Measurements from ENCODE around the gene KATNIP. TPM values are rescaled to one million over a fixed set of nuclear protein-coding genes. Genes with fewer than 3 reads are reported as not detected.
A peak's percentile ranks its signal among the peaks of the same experiment; 100 is the strongest.

KATNIP gene
- polyA plus RNA-seq, 1 of the 3 experiments (the other 2 are of a cell fraction), result 25.5 TPM

DNA sequence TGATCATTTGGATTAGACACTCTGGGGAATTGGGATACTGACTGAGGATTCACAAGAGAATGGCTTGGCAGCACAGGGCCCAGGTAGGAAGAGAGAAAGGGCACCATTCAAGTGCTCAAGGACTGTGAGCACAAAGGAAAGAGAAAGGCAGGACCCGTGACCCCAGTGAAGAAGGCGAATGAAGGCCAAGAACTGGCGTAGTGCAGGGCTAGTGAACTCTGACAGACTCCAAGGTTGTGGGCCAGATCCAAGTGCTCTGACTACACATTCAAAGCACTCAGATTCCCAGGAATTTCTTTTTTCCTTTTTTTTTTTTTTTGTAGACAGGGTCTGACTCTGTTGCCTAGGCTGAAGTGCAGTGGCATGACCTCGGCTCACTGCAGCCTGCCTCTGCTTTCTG, 5.3 kb upstream of the KATNIP start (continued):
- TF ChIP-seq, protein P1, sequence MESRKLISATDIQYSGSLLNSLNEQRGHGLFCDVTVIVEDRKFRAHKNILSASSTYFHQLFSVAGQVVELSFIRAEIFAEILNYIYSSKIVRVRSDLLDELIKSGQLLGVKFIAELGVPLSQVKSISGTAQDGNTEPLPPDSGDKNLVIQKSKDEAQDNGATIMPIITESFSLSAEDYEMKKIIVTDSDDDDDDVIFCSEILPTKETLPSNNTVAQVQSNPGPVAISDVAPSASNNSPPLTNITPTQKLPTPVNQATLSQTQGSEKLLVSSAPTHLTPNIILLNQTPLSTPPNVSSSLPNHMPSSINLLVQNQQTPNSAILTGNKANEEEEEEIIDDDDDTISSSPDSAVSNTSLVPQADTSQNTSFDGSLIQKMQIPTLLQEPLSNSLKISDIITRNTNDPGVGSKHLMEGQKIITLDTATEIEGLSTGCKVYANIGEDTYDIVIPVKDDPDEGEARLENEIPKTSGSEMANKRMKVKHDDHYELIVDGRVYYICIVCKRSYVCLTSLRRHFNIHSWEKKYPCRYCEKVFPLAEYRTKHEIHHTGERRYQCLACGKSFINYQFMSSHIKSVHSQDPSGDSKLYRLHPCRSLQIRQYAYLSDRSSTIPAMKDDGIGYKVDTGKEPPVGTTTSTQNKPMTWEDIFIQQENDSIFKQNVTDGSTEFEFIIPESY (IDR thresholded peaks at IDR 0.05; ENCODE audit: borderline replicate concordance, low read depth), result no peak
- no peak for TF ChIP-seq FOXJ3 (CRISPR knock-in tag; IDR thresholded peaks at IDR 0.05)
- no peak for TF ChIP-seq RFX5 (IDR thresholded peaks at IDR 0.05; ENCODE audit: low read length)
- TF ChIP-seq TCF12 (IDR thresholded peaks at IDR 0.05), result no peak
- no peak for TF ChIP-seq RXRA (IDR thresholded peaks at IDR 0.05; ENCODE audit: borderline replicate concordance, low read depth)

DNA sequence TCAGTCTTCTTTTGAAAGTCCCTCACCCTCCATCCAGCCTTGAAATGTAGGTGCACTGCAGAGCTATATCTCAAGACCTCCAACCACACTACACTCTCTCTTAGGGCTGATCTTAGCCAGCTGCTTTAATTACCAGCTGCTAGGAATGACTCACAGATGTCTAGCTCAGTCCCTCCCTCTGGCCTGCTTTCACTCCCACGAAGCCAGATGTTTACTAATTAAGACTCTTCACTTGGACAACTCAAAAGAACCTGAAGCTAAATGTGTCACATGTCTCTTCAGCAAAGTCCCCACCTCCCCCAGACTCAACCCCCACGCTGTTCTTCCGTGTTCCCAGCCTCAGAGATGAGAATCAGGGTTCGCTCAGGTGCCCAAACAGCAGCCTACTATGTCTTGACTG, 2.8 kb upstream of the KATNIP start:
- no peak overlapping the region for H3K9ac ChIP-seq
- 67% methylated on average over 4 of the region's 4 CpGs for WGBS (ENCODE audit: low lambda C conversion rate)
- no peak for DNase-seq
- no peaks in the 10 kb centered on the region for H3K27me3 ChIP-seq (ENCODE audit: insufficient read depth)
- H2AFZ ChIP-seq (ENCODE audit: low read depth), result no peak overlapping the region
- no peaks in the 10 kb centered on the region for H3F3A ChIP-seq (replicated peaks; ENCODE audit: insufficient read depth)
- ChIA-PET POLR2A (interaction anchor here (1.5 kb wide), 1 partner anchor 15 kb away, joined by 3 read pairs; no protein-coding TSS in a partner anchor), CTCF (interaction anchor here (0.8 kb wide), 1 partner anchor 93 kb away, joined by 3 read pairs; no protein-coding TSS in a partner anchor)
- H4K20me1 ChIP-seq (ENCODE audit: insufficient read depth), result peaks cover 39% of the 10 kb centered on the region
- 0 out of 4 replicates have a peak overlapping the region, but pooled peaks of 1 of the 2 experiments have one; percentile 5 for H3K27ac ChIP-seq (ENCODE audit: low read depth in 2 of 2, low read length in 1 of 2)
- peaks cover 15 to 17% of the 10 kb centered on the region in 2 experiments; a peak in 2 of 4 replicates for H3K4me1 ChIP-seq (ENCODE audit: control insufficient read depth in 1 of 2, insufficient read depth in 2 of 2, low read depth in 1 of 2, low read length in 1 of 2)
- peaks cover 22 to 27% of the 10 kb centered on the region in 2 experiments for H3K36me3 ChIP-seq (replicated peaks in 1 of 2; ENCODE audit: control insufficient read depth in 1 of 2, insufficient read depth in 2 of 2, low read length in 1 of 2)
- H3K4me3 ChIP-seq (ENCODE audit: low read depth in 2 of 2, low read length in 1 of 2), result no peak overlapping the region
- no peak for TF ChIP-seq RAD21 (IDR thresholded peaks at IDR 0.05; ENCODE audit: low read length)
- TF ChIP-seq, protein P2, sequence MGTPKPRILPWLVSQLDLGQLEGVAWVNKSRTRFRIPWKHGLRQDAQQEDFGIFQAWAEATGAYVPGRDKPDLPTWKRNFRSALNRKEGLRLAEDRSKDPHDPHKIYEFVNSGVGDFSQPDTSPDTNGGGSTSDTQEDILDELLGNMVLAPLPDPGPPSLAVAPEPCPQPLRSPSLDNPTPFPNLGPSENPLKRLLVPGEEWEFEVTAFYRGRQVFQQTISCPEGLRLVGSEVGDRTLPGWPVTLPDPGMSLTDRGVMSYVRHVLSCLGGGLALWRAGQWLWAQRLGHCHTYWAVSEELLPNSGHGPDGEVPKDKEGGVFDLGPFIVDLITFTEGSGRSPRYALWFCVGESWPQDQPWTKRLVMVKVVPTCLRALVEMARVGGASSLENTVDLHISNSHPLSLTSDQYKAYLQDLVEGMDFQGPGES (IDR thresholded peaks at IDR 0.05; ENCODE audit: low read depth, low read length), result no peak
- peak; percentile 27; the same call in 1 of the 2 replicates for TF ChIP-seq TCF12 (IDR thresholded peaks at IDR 0.05)
- TF ChIP-seq EP300 (IDR thresholded peaks at IDR 0.05; ENCODE audit: borderline replicate concordance in 1 of 2, low read depth in 1 of 2, low read length in 1 of 2), result no peak
- peaks cover 61% of the 10 kb centered on the region for H3K79me2 ChIP-seq (ENCODE audit: insufficient read depth)
- no peaks in the 10 kb centered on the region for H3K9me2 ChIP-seq
- peak overlapping the region; percentile 91; the same call in 1 of the 2 replicates for H3K4me2 ChIP-seq
- no peaks in the 10 kb centered on the region for H3K9me3 ChIP-seq

DNA sequence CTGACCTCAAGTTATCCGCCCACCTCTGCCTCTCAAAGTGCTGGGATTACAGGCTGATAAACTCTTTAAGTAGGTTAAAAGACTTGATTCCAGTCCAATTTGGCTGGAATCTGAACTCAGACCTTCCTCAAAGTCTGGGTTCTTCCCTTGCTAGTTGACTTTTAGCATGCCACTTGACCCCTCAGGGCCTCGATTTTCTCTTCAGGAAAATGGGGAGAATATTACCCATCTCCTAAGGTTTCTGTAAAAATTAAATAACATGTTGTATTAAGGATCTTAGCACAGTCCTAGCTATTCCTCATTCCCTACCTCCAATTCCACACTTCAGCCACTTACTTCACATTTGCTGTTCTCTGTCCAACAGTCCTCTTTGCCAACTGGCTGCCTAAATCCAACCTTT, 2.1 kb upstream of the KATNIP start:
- no peaks in the 10 kb centered on the region for H3F3A ChIP-seq (replicated peaks; ENCODE audit: insufficient read depth)
- peaks cover 67% of the 10 kb centered on the region for H3K79me2 ChIP-seq (ENCODE audit: insufficient read depth)
- ChIA-PET CTCF (interaction anchor here (0.7 to 1.7 kb wide), 3 partner anchors 22 to 320 kb away, joined by 3 to 4 read pairs (median 3); no protein-coding TSS in a partner anchor), POLR2A (interaction anchor here (1.5 kb wide), 1 partner anchor 15 kb away, joined by 3 read pairs; no protein-coding TSS in a partner anchor)
- H3K4me1 ChIP-seq (ENCODE audit: control insufficient read depth in 1 of 2, insufficient read depth in 2 of 2, low read depth in 1 of 2, low read length in 1 of 2), result peaks cover 15 to 17% of the 10 kb centered on the region in 2 experiments; a peak in 2 of 4 replicates
- no peaks in the 10 kb centered on the region for H3K27me3 ChIP-seq (ENCODE audit: insufficient read depth)
- TF ChIP-seq MEF2A (IDR thresholded peaks at IDR 0.05; ENCODE audit: borderline replicate concordance, low read depth) (no peak), EZH2phosphoT487 (IDR thresholded peaks at IDR 0.05; ENCODE audit: borderline replicate concordance, low read depth) (no peak), NRF1 (IDR thresholded peaks at IDR 0.05; ENCODE audit: low read depth, low read length) (no peak), MXI1 (IDR thresholded peaks at IDR 0.05; ENCODE audit: low read depth, low read length) (no peak), ELF1 (IDR thresholded peaks at IDR 0.05) (no peak), RXRA (IDR thresholded peaks at IDR 0.05; ENCODE audit: borderline replicate concordance, low read depth) (no peak), YY1 (IDR thresholded peaks at IDR 0.05; ENCODE audit: low read depth) (no peak), JUND (IDR thresholded peaks at IDR 0.05) (no peak), SMC3 (IDR thresholded peaks at IDR 0.05; ENCODE audit: low read depth, low read length) (no peak), SIN3A (IDR thresholded peaks at IDR 0.05; ENCODE audit: borderline replicate concordance, low read depth, low read length) (no peak), RFX5 (IDR thresholded peaks at IDR 0.05; ENCODE audit: low read length) (no peak)
- TF ChIP-seq, protein P3, sequence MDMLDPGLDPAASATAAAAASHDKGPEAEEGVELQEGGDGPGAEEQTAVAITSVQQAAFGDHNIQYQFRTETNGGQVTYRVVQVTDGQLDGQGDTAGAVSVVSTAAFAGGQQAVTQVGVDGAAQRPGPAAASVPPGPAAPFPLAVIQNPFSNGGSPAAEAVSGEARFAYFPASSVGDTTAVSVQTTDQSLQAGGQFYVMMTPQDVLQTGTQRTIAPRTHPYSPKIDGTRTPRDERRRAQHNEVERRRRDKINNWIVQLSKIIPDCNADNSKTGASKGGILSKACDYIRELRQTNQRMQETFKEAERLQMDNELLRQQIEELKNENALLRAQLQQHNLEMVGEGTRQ (IDR thresholded peaks at IDR 0.05; ENCODE audit: borderline replicate concordance, low read depth, low read length), result no peak
- TF ChIP-seq, protein P4, sequence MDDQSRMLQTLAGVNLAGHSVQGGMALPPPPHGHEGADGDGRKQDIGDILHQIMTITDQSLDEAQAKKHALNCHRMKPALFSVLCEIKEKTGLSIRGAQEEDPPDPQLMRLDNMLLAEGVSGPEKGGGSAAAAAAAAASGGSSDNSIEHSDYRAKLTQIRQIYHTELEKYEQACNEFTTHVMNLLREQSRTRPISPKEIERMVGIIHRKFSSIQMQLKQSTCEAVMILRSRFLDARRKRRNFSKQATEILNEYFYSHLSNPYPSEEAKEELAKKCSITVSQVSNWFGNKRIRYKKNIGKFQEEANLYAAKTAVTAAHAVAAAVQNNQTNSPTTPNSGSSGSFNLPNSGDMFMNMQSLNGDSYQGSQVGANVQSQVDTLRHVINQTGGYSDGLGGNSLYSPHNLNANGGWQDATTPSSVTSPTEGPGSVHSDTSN (IDR thresholded peaks at IDR 0.05), result no peak
- WGBS (ENCODE audit: low lambda C conversion rate), result 93% methylated on average over 2 of the region's 2 CpGs
- peaks cover 39% of the 10 kb centered on the region for H4K20me1 ChIP-seq (ENCODE audit: insufficient read depth)
- no peak for DNase-seq
- no peaks in the 10 kb centered on the region for H3K9me3 ChIP-seq
- H3K4me2 ChIP-seq, result peak overlapping the region; percentile 91
- H3K36me3 ChIP-seq (replicated peaks in 1 of 2; ENCODE audit: control insufficient read depth in 1 of 2, insufficient read depth in 2 of 2, low read length in 1 of 2), result peaks cover 17 to 21% of the 10 kb centered on the region in 2 experiments
- H3K27ac ChIP-seq (ENCODE audit: low read depth in 2 of 2, low read length in 1 of 2), result no peak overlapping the region
- no peak overlapping the region for H2AFZ ChIP-seq (ENCODE audit: low read depth)
- no peak overlapping the region for H3K4me3 ChIP-seq (ENCODE audit: low read depth in 2 of 2, low read length in 1 of 2)
- no peaks in the 10 kb centered on the region for H3K9me2 ChIP-seq
- H3K9ac ChIP-seq, result no peak overlapping the region

Data from SK-N-SH (cell line).